ENCODE results near the gene ACSS1. TPM values are rescaled to one million over a fixed set of nuclear protein-coding genes. Genes with fewer than 3 reads are reported as not detected.

Gene ACSS1
- total and polyA plus RNA-seq, 2 of the 8 experiments (the other 6 are each of a cell fraction or from before 2014, with no cell fraction given) = 2.6 to 3.4 TPM

GRCh38 chr20:25018425-25018824 is 39.5 kb downstream of the ACSS1 start:
- Histone ChIP-seq H3K27ac (ENCODE audit: low read depth, low read length) (no peak overlapping the region), H3K79me2 (ENCODE audit: control insufficient read depth in 1 of 2, insufficient read depth in 2 of 2, low read length in 2 of 2) (no peaks in the 10 kb centered on the region), H2BK5ac (ENCODE audit: low read depth, low read length) (no peak overlapping the region), H4K5ac (ENCODE audit: insufficient read length, low read depth, low read length) (no peak overlapping the region), H3K79me1 (ENCODE audit: low read depth, low read length) (no peaks in the 10 kb centered on the region), H3K36me3 (ENCODE audit: control insufficient read depth in 2 of 4, insufficient read depth in 4 of 4, low read length in 3 of 4) (no peaks in the 10 kb centered on the region), H4K20me1 (replicated peaks in 1 of 2; ENCODE audit: control insufficient read depth in 1 of 2, insufficient read depth in 2 of 2, low read length in 2 of 2) (no peaks in the 10 kb centered on the region), H4K8ac (ENCODE audit: extremely low read depth, insufficient read depth, low read length) (no peak overlapping the region), H2AFZ (ENCODE audit: low read length) (no peak overlapping the region), H3K23me2 (ENCODE audit: low read depth, low read length) (no peaks in the 10 kb centered on the region; the same call in 1 of the 2 replicates), H3K4ac (replicated peaks; ENCODE audit: insufficient read length, low read depth, low read length) (no peak overlapping the region), H3K23ac (ENCODE audit: insufficient read length) (no peak overlapping the region), H3K14ac (ENCODE audit: insufficient read length) (no peak overlapping the region), H3K27me3 (replicated peaks in 1 of 4; ENCODE audit: control insufficient read depth in 3 of 4, extremely low read depth in 1 of 4, insufficient read depth in 3 of 4, low read length in 3 of 4) (no peaks in the 10 kb centered on the region), H2AK5ac (ENCODE audit: low read depth, low read length) (no peak overlapping the region), H3K9ac (replicated peaks in 1 of 4; ENCODE audit: extremely low read depth in 1 of 4, low read depth in 3 of 4, low read length in 3 of 4) (no peak overlapping the region), H3K18ac (ENCODE audit: extremely low read depth, low read length) (no peak overlapping the region), H2BK120ac (replicated peaks; ENCODE audit: low read depth, low read length) (no peak overlapping the region), H2BK15ac (ENCODE audit: low read length) (no peak overlapping the region), H3K4me1 (replicated peaks in 1 of 4; ENCODE audit: control insufficient read depth in 3 of 4, insufficient read depth in 4 of 4, low read length in 3 of 4) (peaks cover 0 to 7% (median 6%) of the 10 kb centered on the region in 4 experiments; a peak in 4 of 7 replicates), H3K9me3 (ENCODE audit: insufficient read depth in 2 of 2, low read depth in 1 of 2, low read length in 1 of 2) (no peaks in the 10 kb centered on the region), H4K91ac (replicated peaks; ENCODE audit: insufficient read length, low read length) (no peak overlapping the region), H2BK12ac (ENCODE audit: low read depth, low read length) (no peak overlapping the region), H3K56ac (replicated peaks; ENCODE audit: insufficient read length, low read depth, low read length) (no peak overlapping the region), H3K4me2 (ENCODE audit: insufficient read depth in 1 of 2, low read depth in 2 of 2, low read length in 2 of 2) (no peak overlapping the region), H2BK20ac (ENCODE audit: low read length) (no peak overlapping the region), H3K4me3 (ENCODE audit: extremely low read depth in 1 of 4, insufficient read depth in 2 of 4, low read depth in 3 of 4, low read length in 4 of 4) (no peak overlapping the region)
- TF ChIP-seq, protein P1, sequence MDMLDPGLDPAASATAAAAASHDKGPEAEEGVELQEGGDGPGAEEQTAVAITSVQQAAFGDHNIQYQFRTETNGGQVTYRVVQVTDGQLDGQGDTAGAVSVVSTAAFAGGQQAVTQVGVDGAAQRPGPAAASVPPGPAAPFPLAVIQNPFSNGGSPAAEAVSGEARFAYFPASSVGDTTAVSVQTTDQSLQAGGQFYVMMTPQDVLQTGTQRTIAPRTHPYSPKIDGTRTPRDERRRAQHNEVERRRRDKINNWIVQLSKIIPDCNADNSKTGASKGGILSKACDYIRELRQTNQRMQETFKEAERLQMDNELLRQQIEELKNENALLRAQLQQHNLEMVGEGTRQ (IDR thresholded peaks at IDR 0.05; ENCODE audit: low read length) = no peak
- TF ChIP-seq SP2 (IDR thresholded peaks at IDR 0.05; ENCODE audit: low read length) = no peak
- no peak for TF ChIP-seq POLR2A (IDR thresholded peaks at IDR 0.05; ENCODE audit: control extremely low read depth in 1 of 2, low read depth in 2 of 2, low read length in 2 of 2)
- no peak for TF ChIP-seq BCL11A (IDR thresholded peaks at IDR 0.05; ENCODE audit: low read depth in 2 of 2, low read length in 2 of 2)
- TF ChIP-seq CEBPB (IDR thresholded peaks at IDR 0.05; ENCODE audit: low read depth, low read length) = no peak
- TF ChIP-seq TCF12 (IDR thresholded peaks at IDR 0.05; ENCODE audit: low read depth, low read length) = no peak
- ChIA-PET CTCF (ENCODE audit: partially characterized antibody) (interaction anchor here (1.5 to 1.8 kb wide), 2 partner anchors 20 to 46 kb away, joined by 4 read pairs; no protein-coding TSS in a partner anchor), POLR2A (ENCODE audit: partially characterized antibody) (no interaction called here)
- FAIRE-seq (no peak), DNase-seq (ENCODE audit: low read depth in 1 of 2, low spot score in 2 of 2) (no peak)
- 100% methylated on average over 2 of the region's 2 CpGs; no CpG with 5 or more reads in 1 of the 2 experiments for WGBS, 2 experiments (ENCODE audit: extremely low coverage in 1 of 2, insufficient coverage in 1 of 2, insufficient read length in 1 of 2, insufficient replicate concordance in 2 of 2, low coverage in 1 of 2, low lambda C conversion rate in 2 of 2, missing lambda C conversion rate in 1 of 2)
